GM23248 (cell line): Measurements from ENCODE around the gene ANKRD49. TPM values are rescaled to one million over a fixed set of nuclear protein-coding genes. Genes with fewer than 3 reads are reported as not detected.
"Not testable (repeated sequence)": the region's sequence is repeated elsewhere in the genome, so short reads cannot be mapped to it uniquely, and the experiment has no call there.

ENCODE experiments used
- DNase-seq: peaks from one replicate; pipeline ENCODE4 v3.0.0-alpha.2; 2015
- H2AFZ ChIP-seq: fragments of 200-600 bp; sonication (generic); 2 replicates; pipeline ENCODE4 v1.6.1; 2016; ENCODE audit warnings: antibody characterized with exemption
- H3F3A ChIP-seq: fragments of 200-600 bp; sonication (generic); 2 replicates; pipeline ENCODE4 v1.6.1; 2016; ENCODE audit warnings: mild to moderate bottlenecking, antibody characterized with exemption, mixed run types; ENCODE audit not compliant: insufficient read depth
- H3K27ac ChIP-seq: fragments of 200-600 bp; sonication (generic); 2 replicates; pipeline ENCODE4 v1.5.1; 2016; ENCODE audit warnings: mild to moderate bottlenecking
- H3K27me3 ChIP-seq: fragments of 200-600 bp; sonication (generic); replicated peaks from 2 replicates; pipeline ENCODE4 v1.6.1; 2016; ENCODE audit warnings: mild to moderate bottlenecking; ENCODE audit not compliant: insufficient read depth
- H3K36me3 ChIP-seq: fragments of 200-600 bp; sonication (generic); 2 replicates; pipeline ENCODE4 v1.6.1; 2016; ENCODE audit warnings: low read depth, mild to moderate bottlenecking
- H3K4me1 ChIP-seq: fragments of 200-600 bp; sonication (generic); 2 replicates; pipeline ENCODE4 v1.6.1; 2016; ENCODE audit warnings: mild to moderate bottlenecking; ENCODE audit not compliant: insufficient read depth
- H3K4me2 ChIP-seq: fragments of 200-600 bp; sonication (generic); one replicate; pipeline ENCODE4 v1.6.1; 2016; ENCODE audit warnings: mild to moderate bottlenecking; ENCODE audit not compliant: unreplicated experiment
- H3K4me3 ChIP-seq: fragments of 200-600 bp; sonication (generic); 2 replicates; pipeline ENCODE4 v1.5.1; 2016; ENCODE audit warnings: mild to moderate bottlenecking
- H3K79me2 ChIP-seq: fragments of 200-600 bp; sonication (generic); 2 replicates; pipeline ENCODE4 v1.6.1; 2016; ENCODE audit warnings: mild to moderate bottlenecking; ENCODE audit not compliant: insufficient read depth
- H3K9ac ChIP-seq: fragments of 200-600 bp; sonication (generic); 2 replicates; pipeline ENCODE4 v1.6.1; 2016; ENCODE audit warnings: mild to moderate bottlenecking
- H3K9me2 ChIP-seq: fragments of 200-600 bp; sonication (generic); 2 replicates; pipeline ENCODE4 v1.6.1; 2016; ENCODE audit warnings: mixed run types, mild to moderate bottlenecking, moderate library complexity; ENCODE audit not compliant: insufficient read depth
- H3K9me3 ChIP-seq: fragments of 200-600 bp; sonication (generic); one replicate; pipeline ENCODE4 v1.6.1; 2017; ENCODE audit warnings: low read depth
- H4K20me1 ChIP-seq: fragments of 200-600 bp; sonication (generic); 2 replicates; pipeline ENCODE4 v1.6.0; 2016; ENCODE audit not compliant: insufficient read depth
- EZH2 ChIP-seq: fragments of 200-600 bp; sonication (generic); IDR thresholded peaks from 2 replicates; pipeline ENCODE4 v1.6.1; 2018; ENCODE audit warnings: antibody characterized with exemption, mild to moderate bottlenecking; ENCODE audit not compliant: insufficient read depth, poor library complexity, severe bottlenecking
- EZH2phosphoT487 ChIP-seq: fragments of 200-600 bp; sonication (generic); IDR thresholded peaks from 2 replicates; pipeline ENCODE4 v1.6.1; 2018; ENCODE audit warnings: antibody characterized with exemption, moderate library complexity, mild to moderate bottlenecking, low read depth; ENCODE audit not compliant: insufficient read depth
- WGBS, 2 experiments: methylation state at CpG; one replicate each; pipeline ENCODE4 v1.1.6; 2015 to 2017; ENCODE audit warnings: low lambda C conversion rate in 2 of 2, low coverage in 1 of 2; ENCODE audit errors: missing lambda C conversion rate in 2 of 2; 5-methylcytosine and 5-hydroxymethylcytosine counted together
- in situ Hi-C: fragments of 300-500 bp; cut with MboI; formaldehyde crosslinking; loops from 2 replicates; pipeline ENCODE4 v1.15.0; 2020
- polyA plus RNA-seq: library from polyadenylated mRNA; unstranded; fragments of >200 nt; fragmentation: Nextera tagmentation; extraction: Ambion mirVana; gene quantifications from 2 replicates; pipeline ENCODE4 v1.2.1, GENCODE V29; 2016
- total RNA-seq: library from RNA; depleted of rRNA; stranded (reverse); fragments of >200 nt; shearing (Covaris generic); gene quantifications from 2 replicates; pipeline ENCODE4 v1.2.3, GENCODE V29; 2014

Gene ANKRD49
- total and polyA plus RNA-seq, 2 experiments from 2014 or later, result 13.9 to 18.6 TPM

- H3K79me2 ChIP-seq, result no peaks in the 10 kb centered on the region
- no peak overlapping the region for H3K4me2 ChIP-seq
- WGBS, 2 experiments, result 58 to 72% methylated on average over 2 of the region's 2 CpGs
- no peak overlapping the region for H3K4me3 ChIP-seq
- peaks cover 19% of the 10 kb centered on the region for H3K36me3 ChIP-seq
- DNase-seq, result no peak
- no peak for TF ChIP-seq EZH2phosphoT487
- TF ChIP-seq EZH2, result no peak
- H3K9me3 ChIP-seq, result no peaks in the 10 kb centered on the region
- no peaks in the 10 kb centered on the region for H3K9me2 ChIP-seq
- H3K9ac ChIP-seq, result no peak overlapping the region
- no peaks in the 10 kb centered on the region for H3K4me1 ChIP-seq
- H3F3A ChIP-seq, result no peaks in the 10 kb centered on the region
- no peaks in the 10 kb centered on the region for H4K20me1 ChIP-seq
- H3K27me3 ChIP-seq, result no peaks in the 10 kb centered on the region
- in situ Hi-C loops, result loop anchor here (5.0 kb wide), 1 partner anchor 324 kb away; no protein-coding TSS in a partner anchor
- H2AFZ ChIP-seq, result no peak overlapping the region
- no peak overlapping the region for H3K27ac ChIP-seq
These were observed 7.7 kb downstream of the ANKRD49 start for GRCh38 chr11:94501522-94501921.

GRCh38 chr11:94504689-94505293, 11.0 kb downstream of the ANKRD49 start:
- in situ Hi-C loops, result loop anchor here (5.0 kb wide), 1 partner anchor 327 kb away; no protein-coding TSS in a partner anchor

DNA sequence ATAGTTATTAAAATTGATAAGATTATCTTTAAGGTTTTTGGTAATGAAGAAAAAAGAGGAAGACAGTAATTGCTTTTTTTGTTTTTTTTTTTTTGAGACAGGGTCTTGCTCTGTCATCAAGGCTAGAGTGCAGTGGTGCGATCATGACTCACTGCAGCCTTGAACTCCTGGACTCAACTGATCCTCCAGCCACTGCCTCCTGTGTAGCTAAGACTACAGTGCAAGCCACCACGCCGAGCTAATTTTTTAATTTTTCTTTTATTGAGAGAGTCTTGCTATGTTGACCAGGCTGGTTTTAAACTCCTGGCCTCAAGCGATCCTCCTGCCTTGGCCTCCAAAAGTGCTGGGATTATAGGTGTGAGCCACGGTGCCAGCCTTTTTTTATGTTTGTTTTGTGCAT, 12.7 kb downstream of the ANKRD49 start:
- H3K36me3 ChIP-seq, H3K9me3 ChIP-seq, H3K4me1 ChIP-seq, H3K9ac ChIP-seq, H3K9me2 ChIP-seq, H3F3A ChIP-seq, H2AFZ ChIP-seq, H3K27ac ChIP-seq, DNase-seq, H3K27me3 ChIP-seq, H3K4me2 ChIP-seq, H3K4me3 ChIP-seq, in situ Hi-C loops, H4K20me1 ChIP-seq, H3K79me2 ChIP-seq: not testable (repeated sequence)
- 85 to 93% methylated on average over 5 of the region's 5 CpGs for WGBS, 2 experiments

More at GRCh38 chr11:94504689-94505293, 11.0 kb downstream of the ANKRD49 start:
- Histone ChIP-seq H3K9ac (no peak overlapping the region), H3K4me1 (no peaks in the 10 kb centered on the region), H3F3A (no peaks in the 10 kb centered on the region), H3K36me3 (no peaks in the 10 kb centered on the region; the same call in 1 of the 2 replicates), H3K9me3 (no peaks in the 10 kb centered on the region), H3K4me3 (no peak overlapping the region), H3K27ac (no peak overlapping the region), H3K79me2 (no peaks in the 10 kb centered on the region), H2AFZ (no peak overlapping the region), H3K27me3 (no peaks in the 10 kb centered on the region), H3K4me2 (no peak overlapping the region), H4K20me1 (no peaks in the 10 kb centered on the region), H3K9me2 (no peaks in the 10 kb centered on the region)
- WGBS, 2 experiments, result 3 to 5% methylated on average over 3 of the region's 3 CpGs
- peak; percentile 67 for DNase-seq
- TF ChIP-seq EZH2phosphoT487 (no peak), EZH2 (no peak)

DNA sequence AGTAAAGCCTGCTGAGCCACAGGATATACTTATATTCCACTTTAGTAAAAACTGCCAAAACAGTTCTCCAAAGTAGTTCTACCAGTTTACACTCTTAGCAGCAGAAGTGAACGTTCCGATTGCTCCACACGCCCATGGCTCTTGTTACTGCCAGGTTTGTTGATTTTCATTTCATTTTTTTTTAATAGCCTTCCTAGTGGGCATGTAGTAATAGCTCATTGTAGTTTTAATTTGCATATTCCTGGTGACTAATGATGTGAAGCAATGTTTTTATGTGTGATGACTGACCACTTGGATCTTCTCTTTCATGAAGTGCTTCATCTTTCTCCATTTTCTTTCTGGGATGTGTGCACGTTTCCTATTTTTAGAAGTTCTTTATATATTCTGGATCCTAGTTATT, 13.7 kb downstream of the ANKRD49 start:
- H3K79me2 ChIP-seq, result no peaks in the 10 kb centered on the region
- H3K4me3 ChIP-seq, result no peak overlapping the region
- in situ Hi-C loops, result no loop called here
- no peak for TF ChIP-seq EZH2phosphoT487
- H3K36me3 ChIP-seq, result no peaks in the 10 kb centered on the region; the same call in 1 of the 2 replicates
- H2AFZ ChIP-seq, result no peak overlapping the region
- 41 to 45% methylated on average over 4 of the region's 4 CpGs for WGBS, 2 experiments
- H3K27me3 ChIP-seq, result no peaks in the 10 kb centered on the region
- H3K4me2 ChIP-seq, result no peak overlapping the region
- H3K9me2 ChIP-seq, result no peaks in the 10 kb centered on the region
- no peaks in the 10 kb centered on the region for H3K9me3 ChIP-seq
- no peaks in the 10 kb centered on the region for H4K20me1 ChIP-seq
- H3K27ac ChIP-seq, result no peak overlapping the region
- DNase-seq, result peak; percentile 51
- H3K9ac ChIP-seq, result no peak overlapping the region
- H3K4me1 ChIP-seq, result no peaks in the 10 kb centered on the region
- no peaks in the 10 kb centered on the region for H3F3A ChIP-seq
